HG02571 (cell line): Measurements from ENCODE around the gene COL4A6.
A peak's percentile ranks its signal among the peaks of the same experiment; 100 is the strongest.

Experiments used
- ATAC-seq: cut with Tn5 transposase; IDR thresholded peaks from one replicate; pipeline ENCODE4 v1.9.1; 2021; ENCODE audit warnings: mild to moderate bottlenecking, moderate library complexity; ENCODE audit not compliant: unreplicated experiment

COL4A6 gene

GRCh38 chrX:108163333-108164082 is 274.7 kb downstream of the COL4A6 start:
- no peak for ATAC-seq

- ATAC-seq, result no peak
Observed at GRCh38 chrX:108162265-108162664, 276.0 kb downstream of the COL4A6 start.

DNA sequence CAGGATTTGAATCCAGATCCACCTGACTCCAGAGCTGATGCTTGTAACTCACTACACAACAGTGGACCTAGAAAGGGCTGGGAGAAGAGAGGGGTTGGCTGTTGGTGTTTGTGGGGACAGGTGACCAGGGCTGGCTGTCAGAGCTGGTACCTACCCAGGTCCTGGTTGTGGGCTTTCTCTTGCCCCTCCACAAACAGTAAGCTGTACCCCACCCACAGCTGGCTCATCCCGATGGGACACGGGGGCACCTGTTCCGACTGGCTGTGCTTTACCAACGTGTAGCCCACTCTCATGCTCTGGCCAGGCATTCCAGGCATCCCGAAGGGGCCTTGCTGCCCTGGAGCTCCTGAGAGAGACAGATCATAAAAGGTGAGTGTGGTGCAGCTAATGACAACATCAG is 277.9 kb downstream of the COL4A6 start:
- no peak for ATAC-seq

- ATAC-seq, result no peak
Observed at GRCh38 chrX:108159028-108159670, 279.1 kb downstream of the COL4A6 start.

DNA sequence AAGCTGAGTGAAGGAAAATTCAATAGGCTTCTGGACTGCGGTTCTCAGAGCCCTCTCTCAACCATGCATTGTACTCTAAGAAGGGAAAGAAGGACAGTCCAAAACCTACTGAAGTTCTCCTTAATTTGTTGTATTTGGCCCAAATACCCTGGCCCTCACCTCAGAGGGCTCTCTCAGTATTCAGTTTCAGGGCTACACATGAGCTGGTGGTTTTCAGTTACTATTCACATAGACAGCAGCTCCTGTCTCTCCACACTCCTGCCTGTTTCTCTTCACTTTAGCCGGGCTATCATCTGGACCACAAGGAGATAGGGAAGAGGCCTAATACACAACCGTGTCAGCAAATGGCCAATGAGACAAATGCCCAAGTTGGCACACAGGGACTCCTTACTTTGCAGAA is 280.6 kb downstream of the COL4A6 start:
- no peak for ATAC-seq

GRCh38 chrX:108156934-108157466 is 281.2 kb downstream of the COL4A6 start:
- no peak for ATAC-seq

- ATAC-seq, result no peak
Observed at GRCh38 chrX:108156082-108156481, 282.1 kb downstream of the COL4A6 start.

DNA sequence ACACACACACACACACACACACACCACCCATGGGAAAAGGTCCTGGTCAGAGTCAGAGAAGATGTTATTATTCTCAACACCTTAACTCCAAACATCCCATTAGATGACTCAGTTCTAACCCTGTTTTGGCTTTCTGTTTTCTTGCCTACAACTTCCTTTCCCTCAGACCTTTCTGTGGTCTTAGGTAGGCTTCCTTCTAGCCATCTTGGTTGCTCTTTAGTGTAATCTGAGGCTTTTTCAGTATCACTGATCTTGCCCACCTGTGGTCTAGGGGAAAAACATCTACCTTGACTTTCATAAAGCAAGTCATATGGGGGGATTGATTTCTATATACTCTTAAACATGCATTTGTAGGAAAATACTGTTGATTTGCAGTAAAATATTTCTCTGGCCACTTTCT is 289.7 kb downstream of the COL4A6 start:
- ATAC-seq, result peak; percentile 71

GRCh38 chrX:108138814-108139702 is 299.2 kb downstream of the COL4A6 start:
- ATAC-seq, result no peak

- no peak for ATAC-seq
Observed at GRCh38 chrX:108134724-108135123, 303.5 kb downstream of the COL4A6 start.

DNA sequence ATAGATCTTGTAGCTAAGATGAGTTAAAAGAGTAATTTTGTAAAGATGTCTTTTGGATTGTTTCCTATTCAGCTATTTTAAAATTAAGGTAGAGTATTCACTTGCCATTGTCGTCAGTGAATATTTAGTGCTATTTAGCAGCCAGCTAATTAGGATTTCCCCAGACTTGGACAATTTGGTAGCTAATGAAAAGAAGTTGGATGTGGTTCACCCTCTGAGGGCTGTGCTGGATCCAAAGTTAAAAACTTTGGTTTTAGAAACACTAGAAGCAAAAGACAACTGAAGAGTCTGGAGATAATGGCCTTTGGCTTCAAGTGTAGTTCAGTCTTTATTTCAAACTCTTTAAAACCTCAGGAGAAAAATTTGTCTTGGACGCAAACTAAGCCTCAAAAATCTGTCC is 305.3 kb downstream of the COL4A6 start:
- no peak for ATAC-seq

GRCh38 chrX:108132034-108132433 is 306.2 kb downstream of the COL4A6 start:
- ATAC-seq, result no peak

DNA sequence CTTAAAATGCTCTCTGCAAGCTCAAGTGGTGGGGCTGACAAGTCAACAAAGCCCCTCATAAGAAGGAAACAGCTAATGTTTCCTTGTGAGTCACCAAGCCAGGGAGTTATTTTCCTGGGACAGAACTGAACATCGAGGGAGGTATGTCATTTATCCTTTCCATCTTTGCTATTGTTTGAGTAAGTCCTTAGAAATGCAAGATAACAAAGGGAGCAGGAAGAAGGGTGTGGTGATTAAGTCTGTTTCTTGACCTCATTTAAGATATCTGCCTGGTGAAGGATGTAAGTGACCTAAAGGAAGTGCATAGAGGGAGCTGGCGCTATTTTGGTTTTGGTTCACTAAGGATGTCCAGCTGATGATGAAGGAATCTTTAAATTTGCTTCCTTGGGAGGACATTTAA is 306.8 kb downstream of the COL4A6 start:
- ATAC-seq, result no peak

- ATAC-seq, result no peak
Observed at GRCh38 chrX:108130889-108131288, 307.3 kb downstream of the COL4A6 start.

GRCh38 chrX:108127152-108127551 is 311.1 kb downstream of the COL4A6 start:
- ATAC-seq, result no peak

- no peak for ATAC-seq
Observed at GRCh38 chrX:108126661-108127060, 311.6 kb downstream of the COL4A6 start.

DNA sequence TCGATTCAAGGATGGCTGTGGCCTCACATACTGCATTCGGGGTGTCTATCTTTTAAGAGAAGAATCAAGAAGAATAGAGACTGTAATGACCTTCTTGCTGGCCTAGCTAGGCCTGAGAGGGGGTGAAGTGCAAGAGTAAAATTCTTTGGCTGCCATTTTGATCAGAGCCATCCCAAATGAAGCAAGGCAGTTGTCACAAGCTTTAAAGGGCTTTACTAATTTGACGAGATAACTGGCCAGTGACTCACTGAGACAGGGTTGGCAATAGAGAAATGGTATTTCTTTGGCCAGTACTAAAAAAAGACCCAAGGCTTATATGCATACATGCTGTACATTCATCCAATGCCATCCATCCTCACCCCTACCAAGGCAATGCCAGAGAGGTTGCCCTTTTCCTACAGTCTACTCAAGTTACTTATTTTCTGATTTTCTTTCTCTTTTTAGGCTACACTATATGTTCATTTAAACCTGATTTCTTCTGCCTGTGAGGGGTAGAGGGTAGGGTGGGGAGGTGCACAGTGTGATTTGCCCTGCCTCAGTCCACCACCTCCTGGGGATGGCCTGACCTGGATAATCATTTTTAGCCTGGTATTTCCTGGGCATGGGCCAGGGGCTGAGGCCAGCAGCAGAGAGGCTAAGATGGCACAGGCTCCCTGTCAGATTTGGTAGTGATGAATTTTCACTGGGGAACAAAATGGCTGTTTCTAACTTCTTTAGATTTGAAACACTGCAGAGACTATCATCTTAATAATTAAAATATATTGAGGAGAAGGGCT is 314.4 kb downstream of the COL4A6 start:
- no peak for ATAC-seq

DNA sequence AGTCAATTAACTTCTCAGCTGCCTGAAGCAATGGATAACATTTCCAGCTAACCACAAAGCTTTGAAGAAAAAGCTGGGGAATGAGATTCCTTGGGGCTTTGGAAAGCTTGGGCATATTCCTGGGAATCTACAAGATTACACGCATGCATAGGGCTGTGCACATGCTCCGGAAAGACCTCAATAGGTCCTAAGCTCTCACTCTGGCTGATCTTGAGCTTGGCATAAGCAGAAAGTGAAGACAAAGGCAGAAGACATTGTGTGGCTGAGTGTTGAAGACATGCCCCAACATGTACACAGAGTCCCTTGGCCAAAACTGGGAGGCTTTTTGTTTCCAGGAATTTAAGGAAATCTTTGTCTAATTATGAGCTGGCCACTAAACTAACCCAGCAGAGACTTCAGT is 315.5 kb downstream of the COL4A6 start:
- no peak for ATAC-seq

- no peak for ATAC-seq
Observed at GRCh38 chrX:108121291-108121690, 316.9 kb downstream of the COL4A6 start.

GRCh38 chrX:108117988-108118387 is 320.2 kb downstream of the COL4A6 start:
- no peak for ATAC-seq

DNA sequence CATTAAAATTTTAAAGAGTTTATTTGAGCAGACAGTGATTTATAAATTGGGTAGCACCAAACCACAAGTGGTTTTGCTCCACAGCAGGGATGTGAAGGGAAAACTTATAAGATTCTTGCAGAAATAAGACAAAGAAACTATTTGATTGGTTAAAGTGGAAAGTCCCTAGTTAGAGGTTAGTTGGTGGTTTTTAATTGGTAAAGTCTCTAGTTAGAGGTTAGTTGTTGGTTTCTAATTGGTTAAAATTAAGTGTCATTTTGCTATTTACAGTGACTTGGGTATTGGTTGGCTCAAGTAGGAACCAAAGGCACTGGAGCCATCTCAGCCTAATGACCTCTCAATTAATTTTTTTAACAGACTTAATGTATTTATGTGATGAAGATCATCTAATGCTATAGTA is 323.7 kb downstream of the COL4A6 start:
- no peak for ATAC-seq
